Measurements from ENCODE around the gene SLC25A23.
"Not testable (repeated sequence)": the region's sequence is repeated elsewhere in the genome, so short reads cannot be mapped to it uniquely, and the experiment has no call there.

Gene SLC25A23

DNA sequence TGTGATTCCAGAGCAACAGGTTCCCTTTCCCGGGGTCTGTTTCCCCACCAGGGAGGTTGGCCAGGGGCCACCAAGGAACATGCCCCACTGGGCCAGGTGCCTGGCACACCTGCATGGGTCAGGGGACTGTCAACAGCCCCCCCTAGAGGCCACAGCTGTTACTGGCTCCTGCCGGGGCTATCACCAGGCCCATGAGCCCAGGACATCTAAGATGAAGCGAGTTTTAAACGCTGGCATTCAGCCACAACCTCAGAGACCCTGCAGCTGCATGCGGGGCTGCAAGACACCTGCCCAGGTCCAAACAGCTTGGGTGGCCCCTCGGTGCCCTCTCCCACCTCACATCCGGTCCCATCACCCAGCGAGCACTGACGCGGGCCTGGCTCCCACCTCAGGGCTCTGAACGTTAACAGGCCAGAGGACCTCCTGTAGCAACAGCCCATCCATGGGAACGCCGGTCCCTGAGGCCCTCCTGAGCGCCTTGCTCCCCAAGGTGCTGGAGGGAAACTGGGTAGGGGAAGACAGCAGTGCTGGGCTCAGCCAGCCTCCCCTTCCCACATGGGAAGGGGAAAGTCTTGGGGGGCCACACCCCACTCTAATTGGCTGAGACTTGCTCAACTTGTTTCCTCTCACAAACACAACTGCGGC lies 47.0 kb downstream of the SLC25A23 start:
- Histone ChIP-seq H3K4me3 (no peak overlapping the region), H3K36me3 (ENCODE audit: insufficient read depth, low read length) (peaks cover 43% of the 10 kb centered on the region), H3K27ac (no peak overlapping the region), H3K9me3 (ENCODE audit: low read depth, low read length) (no peaks in the 10 kb centered on the region), H3K9ac (ENCODE audit: insufficient read length) (no peak overlapping the region)
- no peak for TF ChIP-seq EZH2 (IDR thresholded peaks at IDR 0.05)
- peak; percentile 23; the same call in 1 of the 2 replicates for TF ChIP-seq POLR2AphosphoS5 (IDR thresholded peaks at IDR 0.05; ENCODE audit: borderline replicate concordance, low read depth, low read length)
- no peak for DNase-seq (ENCODE audit: low read depth, low spot score)

GRCh38 chr19:6412061-6412446 lies 47.5 kb downstream of the SLC25A23 start:
- no peak for DNase-seq (ENCODE audit: low read depth, low spot score)
- TF ChIP-seq FOXP2 (optimal IDR thresholded peaks at IDR 0.05; ENCODE audit: control extremely low read depth, extremely low read length, insufficient read depth), result no peak
- no peak for TF ChIP-seq EZH2 (IDR thresholded peaks at IDR 0.05)
- no peak for TF ChIP-seq POLR2AphosphoS5 (IDR thresholded peaks at IDR 0.05; ENCODE audit: borderline replicate concordance, low read depth, low read length)
- H3K9ac ChIP-seq (ENCODE audit: insufficient read length), result no peak overlapping the region
- H3K9me3 ChIP-seq (ENCODE audit: low read depth, low read length), result no peaks in the 10 kb centered on the region
- H3K4me3 ChIP-seq, result no peak overlapping the region
- H3K27ac ChIP-seq, result no peak overlapping the region
- peaks cover 38% of the 10 kb centered on the region; the same call in 1 of the 2 replicates for H3K36me3 ChIP-seq (ENCODE audit: insufficient read depth, low read length)

DNA sequence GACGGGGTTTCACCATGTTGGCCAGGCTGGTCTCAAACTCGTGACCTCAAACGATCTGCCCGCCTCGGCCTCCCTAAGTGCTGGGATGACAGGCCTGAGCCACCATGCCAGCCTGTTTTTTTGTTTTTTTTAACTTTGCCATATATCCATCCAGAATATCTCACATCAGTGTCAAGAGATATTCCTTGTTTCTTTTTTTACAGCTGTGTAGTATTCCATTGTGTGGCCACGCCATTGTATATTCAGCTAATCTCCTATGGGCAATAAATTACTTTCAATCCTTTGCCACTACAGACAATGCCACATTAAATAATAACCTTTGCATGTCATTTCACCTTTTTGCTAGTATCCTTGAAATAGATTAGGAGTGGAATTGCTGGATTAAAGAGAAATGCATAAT lies 50.2 kb downstream of the SLC25A23 start:
- no peak for TF ChIP-seq FOXP2 (optimal IDR thresholded peaks at IDR 0.05; ENCODE audit: control extremely low read depth, extremely low read length, insufficient read depth)
- no peak for DNase-seq (ENCODE audit: low read depth, low spot score)

GRCh38 chr19:6406401-6406800 lies 53.2 kb downstream of the SLC25A23 start:
- DNase-seq (ENCODE audit: low read depth, low spot score), result no peak
- Histone ChIP-seq H3K4me3 (no peak overlapping the region), H3K9me3 (ENCODE audit: low read depth, low read length) (no peaks in the 10 kb centered on the region), H3K36me3 (ENCODE audit: insufficient read depth, low read length) (no peaks in the 10 kb centered on the region), H3K27ac (no peak overlapping the region), H3K9ac (ENCODE audit: insufficient read length) (no peak overlapping the region)
- TF ChIP-seq EZH2 (IDR thresholded peaks at IDR 0.05) (no peak), POLR2AphosphoS5 (IDR thresholded peaks at IDR 0.05; ENCODE audit: borderline replicate concordance, low read depth, low read length) (no peak), FOXP2 (optimal IDR thresholded peaks at IDR 0.05; ENCODE audit: control extremely low read depth, extremely low read length, insufficient read depth) (no peak)

More for the DNA sequence above, 50.2 kb downstream of the SLC25A23 start:
- no peaks in the 10 kb centered on the region for H3K9me3 ChIP-seq (ENCODE audit: low read depth, low read length)
- H3K27ac ChIP-seq, result no peak overlapping the region
- no peak overlapping the region for H3K4me3 ChIP-seq
- H3K36me3 ChIP-seq (ENCODE audit: insufficient read depth, low read length), result peaks cover 11% of the 10 kb centered on the region; the same call in 1 of the 2 replicates
- H3K9ac ChIP-seq (ENCODE audit: insufficient read length), result no peak overlapping the region

DNA sequence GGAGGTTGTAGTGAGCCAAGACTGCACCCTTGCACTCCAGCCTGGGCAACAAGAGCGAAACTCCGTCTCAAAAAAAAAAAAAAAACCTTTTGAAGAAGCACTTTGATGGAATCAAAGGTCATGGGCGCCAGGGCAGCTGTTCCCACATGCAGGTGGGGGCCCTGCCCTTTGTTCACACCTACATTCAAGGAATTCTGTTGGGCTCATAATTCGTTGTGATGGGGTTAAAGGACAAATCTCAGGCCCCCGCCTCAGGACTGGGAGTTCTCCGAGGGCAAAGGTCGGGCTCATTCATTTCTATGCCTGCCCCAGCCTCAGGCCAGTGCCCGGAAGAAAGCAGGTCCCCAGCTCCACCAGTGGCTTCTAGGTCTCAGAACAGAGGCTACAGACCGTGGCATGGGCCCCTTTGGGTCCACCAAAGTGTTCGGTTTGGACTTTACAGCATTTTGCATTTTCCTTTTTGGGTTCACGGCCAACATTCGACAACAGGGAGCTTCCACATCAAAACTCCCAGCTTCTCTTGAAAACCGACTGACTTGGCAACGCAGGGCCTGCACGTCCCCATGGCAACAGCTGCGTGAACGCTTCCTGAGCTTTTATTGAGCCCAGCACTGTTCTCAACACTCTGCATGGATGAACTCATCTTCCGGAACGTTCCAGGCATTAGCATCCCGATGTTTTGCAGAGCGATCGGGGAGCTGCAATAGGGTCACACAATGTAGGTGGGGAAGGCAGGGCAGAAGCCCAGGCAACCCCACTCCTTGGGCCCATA lies 56.6 kb downstream of the SLC25A23 start:
- TF ChIP-seq EZH2 (IDR thresholded peaks at IDR 0.05) (no peak), POLR2AphosphoS5 (IDR thresholded peaks at IDR 0.05; ENCODE audit: borderline replicate concordance, low read depth, low read length) (no peak)
- Histone ChIP-seq H3K9me3 (ENCODE audit: low read depth, low read length) (no peaks in the 10 kb centered on the region), H3K4me3 (no peak overlapping the region), H3K36me3 (ENCODE audit: insufficient read depth, low read length) (no peaks in the 10 kb centered on the region), H3K27ac (no peak overlapping the region), H3K9ac (ENCODE audit: insufficient read length) (no peak overlapping the region)
- no peak for DNase-seq (ENCODE audit: low read depth, low spot score)

DNA sequence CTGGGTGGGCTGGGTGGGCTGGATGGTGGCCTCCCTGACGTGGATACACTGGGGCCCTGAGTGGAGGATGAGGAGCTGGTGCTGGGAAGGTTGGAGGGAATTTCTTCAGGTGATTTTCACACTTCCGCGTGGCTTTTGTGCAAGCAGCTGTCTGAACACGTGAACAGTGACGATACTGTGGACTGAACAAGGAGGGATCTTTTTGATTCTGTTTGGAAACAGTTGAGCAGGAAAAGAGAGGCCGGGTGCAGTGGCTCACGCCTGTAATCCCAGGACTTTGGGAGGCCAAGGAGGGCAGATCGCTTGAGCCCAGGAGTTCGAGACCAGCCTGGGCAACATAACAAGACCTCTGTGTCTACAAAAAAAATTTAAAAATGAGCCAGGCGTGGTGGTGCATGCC lies 57.5 kb downstream of the SLC25A23 start:
- DNase-seq (ENCODE audit: low read depth, low spot score), result no peak
- Histone ChIP-seq H3K9ac (ENCODE audit: insufficient read length) (no peak overlapping the region), H3K9me3 (ENCODE audit: low read depth, low read length) (no peaks in the 10 kb centered on the region), H3K36me3 (ENCODE audit: insufficient read depth, low read length) (no peaks in the 10 kb centered on the region), H3K4me3 (no peak overlapping the region), H3K27ac (no peak overlapping the region)
- no peak for TF ChIP-seq FOXP2 (optimal IDR thresholded peaks at IDR 0.05; ENCODE audit: control extremely low read depth, extremely low read length, insufficient read depth)
- TF ChIP-seq EZH2 (IDR thresholded peaks at IDR 0.05), result no peak
- TF ChIP-seq POLR2AphosphoS5 (IDR thresholded peaks at IDR 0.05; ENCODE audit: borderline replicate concordance, low read depth, low read length), result no peak

DNA sequence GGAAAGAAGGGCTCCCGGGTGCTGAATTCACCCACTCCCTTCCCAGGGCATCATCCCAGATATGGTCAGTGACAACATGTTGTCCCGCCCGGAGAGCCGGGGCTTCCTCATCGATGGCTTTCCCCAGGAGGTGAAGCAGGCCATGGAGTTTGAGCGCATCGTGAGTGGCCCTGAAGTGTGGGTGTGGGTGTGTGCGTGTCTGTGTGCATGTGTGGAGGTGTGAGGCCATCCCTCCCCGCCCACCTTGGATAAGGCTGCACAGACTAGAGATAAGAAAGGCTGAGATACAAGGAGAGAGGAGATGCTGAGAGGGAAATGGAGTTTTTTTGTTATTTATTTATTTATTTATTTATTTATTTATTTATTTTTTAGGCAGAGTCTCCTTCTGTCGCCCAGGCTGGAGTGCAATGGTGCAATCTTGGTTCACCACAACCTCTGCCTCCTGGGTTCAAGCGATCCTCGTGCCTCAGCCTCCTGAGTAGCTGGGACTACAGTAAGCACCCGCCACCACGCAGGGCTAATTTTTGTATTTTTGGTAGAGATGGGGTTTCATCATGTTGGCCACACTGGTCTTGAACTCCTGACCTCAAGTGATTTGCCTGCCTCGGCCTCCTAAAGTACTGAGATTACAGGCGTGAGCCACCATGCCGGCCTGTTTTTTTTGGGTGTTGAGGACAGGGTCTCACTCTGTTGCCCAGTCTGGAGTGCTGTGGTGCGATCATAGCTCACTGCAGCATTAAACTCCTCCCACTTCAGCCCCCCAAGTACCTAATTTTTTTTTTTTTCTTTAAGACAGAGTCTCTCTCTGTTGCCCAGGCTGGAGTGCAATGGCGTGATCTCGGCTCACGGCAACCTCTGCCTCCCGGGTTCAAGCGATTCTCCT lies 59.3 kb downstream of the SLC25A23 start:
- not testable (repeated sequence) for H3K9me3 ChIP-seq (ENCODE audit: low read depth, low read length); H3K4me3 ChIP-seq; H3K9ac ChIP-seq (ENCODE audit: insufficient read length); H3K27ac ChIP-seq; H3K36me3 ChIP-seq (ENCODE audit: insufficient read depth, low read length); DNase-seq (ENCODE audit: low read depth, low spot score)

- Histone ChIP-seq H3K9me3 (ENCODE audit: low read depth, low read length) (no peaks in the 10 kb centered on the region), H3K9ac (ENCODE audit: insufficient read length) (no peak overlapping the region), H3K4me3 (no peak overlapping the region), H3K27ac (no peak overlapping the region), H3K36me3 (ENCODE audit: insufficient read depth, low read length) (peaks cover 7% of the 10 kb centered on the region)
- TF ChIP-seq EZH2 (IDR thresholded peaks at IDR 0.05) (no peak), POLR2AphosphoS5 (IDR thresholded peaks at IDR 0.05; ENCODE audit: borderline replicate concordance, low read depth, low read length) (no peak), FOXP2 (optimal IDR thresholded peaks at IDR 0.05; ENCODE audit: control extremely low read depth, extremely low read length, insufficient read depth) (no peak)
- DNase-seq (ENCODE audit: low read depth, low spot score), result no peak
These were observed 63.3 kb downstream of the SLC25A23 start for GRCh38 chr19:6396305-6396704.
